ENCODE data around the gene OLFM2. TPM values are rescaled to one million over a fixed set of nuclear protein-coding genes. Genes with fewer than 3 reads are reported as not detected.

The OLFM2 gene
- total RNA-seq, 1 donor from 2014 or later: 33.1 TPM

Other genes starting within 250 kb of the OLFM2 start
- gene ZNF846, start 167.8 kb downstream of the OLFM2 start, total RNA-seq (ENCODE audit: low replicate concordance): 9.8 and 17.4 TPM in 2 replicates
- 27.8 and 31.4 TPM in 2 replicates for gene FBXL12, start 117.4 kb downstream of the OLFM2 start, total RNA-seq (ENCODE audit: low replicate concordance)
- gene UBL5, start 108.6 kb downstream of the OLFM2 start, total RNA-seq (ENCODE audit: low replicate concordance): 347 and 362 TPM in 2 replicates
- gene PIN1, start 101.2 kb downstream of the OLFM2 start, total RNA-seq (ENCODE audit: low replicate concordance): 59.9 and 69.6 TPM in 2 replicates
- 1.1 and 6.2 TPM in 2 replicates for gene COL5A3, start 74.0 kb upstream of the OLFM2 start, total RNA-seq (ENCODE audit: low replicate concordance)
- not detected in 2 replicates for gene RDH8, start 77.0 kb upstream of the OLFM2 start, total RNA-seq (ENCODE audit: low replicate concordance)
- gene SHFL, start 149.8 kb upstream of the OLFM2 start, total RNA-seq (ENCODE audit: low replicate concordance): 16.8 and 18.9 TPM in 2 replicates
- 0.27 TPM in 1 of 2 replicates, not detected in the other for gene ANGPTL6, start 166.2 kb upstream of the OLFM2 start, total RNA-seq (ENCODE audit: low replicate concordance)
- gene PPAN, start 169.8 kb upstream of the OLFM2 start, total RNA-seq (ENCODE audit: low replicate concordance): 59.2 and 62.4 TPM in 2 replicates
- 22.7 and 26.0 TPM in 2 replicates for gene P2RY11, start 175.2 kb upstream of the OLFM2 start, total RNA-seq (ENCODE audit: low replicate concordance)
- 179 and 215 TPM in 2 replicates for gene EIF3G, start 183.4 kb upstream of the OLFM2 start, total RNA-seq (ENCODE audit: low replicate concordance)

Data from type B pancreatic cell (in vitro differentiated cells).